SK-N-SH (cell line): ENCODE results near the gene KIAA0319L. TPM values are rescaled to one million over a fixed set of nuclear protein-coding genes. Genes with fewer than 3 reads are reported as not detected.

Source experiments
- CTCF ChIA-PET: fragments of 300-600, 350-600 bp; formaldehyde crosslinking; extraction: SDS; loops from one replicate; lab custom pipeline; 2021; lab: Yijun Ruan, JAX
- POLR2A ChIA-PET: fragments of 350-600 bp; sonication (Branson Sonifier 250); formaldehyde crosslinking; extraction: SDS; loops from one replicate; lab custom pipeline; 2020; ENCODE audit warnings: antibody characterized with exemption, inconsistent platforms; lab: Yijun Ruan, JAX
- DNase-seq: peaks from one replicate; pipeline ENCODE4 v3.0.0; 2012
- H2AFZ ChIP-seq: fragments of 200-600 bp; sonication (generic); 2 replicates; pipeline ENCODE4 v1.8.1; 2016; ENCODE audit warnings: antibody characterized with exemption, mild to moderate bottlenecking, low read depth
- H3F3A ChIP-seq: fragments of 200-600 bp; sonication (generic); replicated peaks from 2 replicates; pipeline ENCODE3; 2016; ENCODE audit warnings: antibody characterized with exemption, mild to moderate bottlenecking; ENCODE audit not compliant: insufficient read depth
- H3K27ac ChIP-seq, 2 experiments: fragments of 200-500 bp in 1 of 2; fragments of 200-600 bp in 1 of 2; sonication (Bioruptor generic) in 1 of 2; sonication (generic), shearing (Covaris generic) in 1 of 2; 2 replicates each; pipeline versions ENCODE4 v1.5.1 to v1.6.1; 2014 to 2016; ENCODE audit warnings: low read depth in 2 of 2, inconsistent platforms in 1 of 2, low read length in 1 of 2, mild to moderate bottlenecking in 1 of 2, mixed read lengths in 1 of 2
- H3K27me3 ChIP-seq: fragments of 200-600 bp; sonication (generic), shearing (Covaris generic); 2 replicates; pipeline ENCODE4 v1.6.1; 2016; ENCODE audit warnings: mixed run types; ENCODE audit not compliant: insufficient read depth
- H3K36me3 ChIP-seq, 2 experiments: fragments of 200-500 bp in 1 of 2; fragments of 200-600 bp in 1 of 2; sonication (Bioruptor generic) in 1 of 2; sonication (generic) in 1 of 2; replicated peaks in 1 of 2; 2 replicates each; pipeline versions ENCODE3 to v1.5.1; 2014 to 2016; ENCODE audit warnings: low read length in 1 of 2, mild to moderate bottlenecking in 1 of 2; ENCODE audit not compliant: insufficient read depth in 2 of 2, control insufficient read depth in 1 of 2
- H3K4me1 ChIP-seq, 2 experiments: fragments of 200-500 bp in 1 of 2; fragments of 200-600 bp in 1 of 2; sonication (Bioruptor generic) in 1 of 2; sonication (generic), shearing (Covaris generic) in 1 of 2; 2 replicates each; pipeline versions ENCODE4 v1.5.1 to v1.6.1; 2014 to 2016; ENCODE audit warnings: low read depth in 1 of 2, low read length in 1 of 2, mixed run types in 1 of 2; ENCODE audit not compliant: insufficient read depth in 2 of 2, control insufficient read depth in 1 of 2
- H3K4me2 ChIP-seq: fragments of 200-600 bp; sonication (generic), shearing (Covaris generic); 2 replicates; pipeline ENCODE4 v1.6.1; 2017; ENCODE audit warnings: mixed run types
- H3K4me3 ChIP-seq, 2 experiments: fragments of 200-500 bp in 1 of 2; fragments of 200-600 bp in 1 of 2; sonication (Bioruptor generic) in 1 of 2; sonication (generic), shearing (Covaris generic) in 1 of 2; 2 replicates each; pipeline versions ENCODE4 v1.5.1 to v1.8.1; 2014 to 2016; ENCODE audit warnings: low read depth in 2 of 2, inconsistent platforms in 1 of 2, low read length in 1 of 2, mild to moderate bottlenecking in 1 of 2, mixed read lengths in 1 of 2, moderate library complexity in 1 of 2
- H3K79me2 ChIP-seq: fragments of 200-600 bp; sonication (generic); 2 replicates; pipeline ENCODE4 v1.8.1; 2017; ENCODE audit warnings: mild to moderate bottlenecking; ENCODE audit not compliant: insufficient read depth
- H3K9ac ChIP-seq: fragments of 200-600 bp; sonication (generic); 2 replicates; pipeline ENCODE4 v1.6.1; 2017; ENCODE audit warnings: mixed run types
- H3K9me2 ChIP-seq: fragments of 200-600 bp; sonication (generic); 2 replicates; pipeline ENCODE4 v1.6.1; 2017; ENCODE audit warnings: mixed run types
- H3K9me3 ChIP-seq: fragments of 200-600 bp; sonication (generic); 2 replicates; pipeline ENCODE4 v1.6.1; 2017; ENCODE audit warnings: mixed run types, mild to moderate bottlenecking, moderate library complexity
- H4K20me1 ChIP-seq: fragments of 200-600 bp; sonication (generic); 2 replicates; pipeline ENCODE4 v1.6.1; 2017; ENCODE audit warnings: mild to moderate bottlenecking, mixed run types; ENCODE audit not compliant: insufficient read depth
- FOXM1 ChIP-seq: IDR thresholded peaks from 2 replicates; pipeline ENCODE4 v1.4.0; 2012; ENCODE audit warnings: low read depth, mild to moderate bottlenecking
- GATA2 ChIP-seq: sonication (generic); formaldehyde crosslinking; IDR thresholded peaks from 2 replicates; pipeline ENCODE4 v1.5.0; 2020; ENCODE audit warnings: mild to moderate bottlenecking, missing genetic modification reagents
- MEF2A ChIP-seq: IDR thresholded peaks from 2 replicates; pipeline ENCODE4 v1.4.0; 2012; ENCODE audit warnings: low read depth, borderline replicate concordance
- RAD21 ChIP-seq: IDR thresholded peaks from 2 replicates; pipeline ENCODE4 v1.6.1; 2012; ENCODE audit warnings: mild to moderate bottlenecking, low read length
- ZBTB33 ChIP-seq: IDR thresholded peaks from 2 replicates; pipeline ENCODE4 v1.4.0; 2012; ENCODE audit warnings: low read depth, borderline replicate concordance
- WGBS: methylation state at CpG from one replicate; pipeline ENCODE4 v1.1.6; 2017; ENCODE audit warnings: low lambda C conversion rate; 5-methylcytosine and 5-hydroxymethylcytosine counted together
- polyA plus RNA-seq, 3 experiments: library from polyadenylated mRNA; depleted of rRNA; stranded (reverse); fragments of >200 nt; gene quantifications; 2 replicates each; pipeline ENCODE4 v1.2.3, GENCODE V29; 2012
- TF ChIP-seq, protein P1 (sequence below): IDR thresholded peaks from 2 replicates; pipeline ENCODE4; 2012
- TF ChIP-seq, protein P2 (sequence below): IDR thresholded peaks from 2 replicates; pipeline ENCODE4 v1.4.0; 2012; ENCODE audit warnings: low read depth, borderline replicate concordance
- TF ChIP-seq, protein P3 (sequence below): fragments of 200-600 bp; sonication (generic); IDR thresholded peaks from 2 replicates; pipeline ENCODE4 v1.6.1; 2017; ENCODE audit warnings: antibody characterized with exemption, mild to moderate bottlenecking, moderate library complexity
- TF ChIP-seq, protein P4 (sequence below): fragments of 150-350 bp; IDR thresholded peaks from 2 replicates; pipeline ENCODE4 v1.6.1; 2016; ENCODE audit warnings: mild to moderate bottlenecking, low read depth, low read length

The KIAA0319L gene
- polyA plus RNA-seq, 1 of the 3 experiments (the other 2 are of a cell fraction) = 51.9 TPM

GRCh38 chr1:35539824-35540261, 17.4 kb downstream of the KIAA0319L start (continued):
- TF ChIP-seq, protein P1, sequence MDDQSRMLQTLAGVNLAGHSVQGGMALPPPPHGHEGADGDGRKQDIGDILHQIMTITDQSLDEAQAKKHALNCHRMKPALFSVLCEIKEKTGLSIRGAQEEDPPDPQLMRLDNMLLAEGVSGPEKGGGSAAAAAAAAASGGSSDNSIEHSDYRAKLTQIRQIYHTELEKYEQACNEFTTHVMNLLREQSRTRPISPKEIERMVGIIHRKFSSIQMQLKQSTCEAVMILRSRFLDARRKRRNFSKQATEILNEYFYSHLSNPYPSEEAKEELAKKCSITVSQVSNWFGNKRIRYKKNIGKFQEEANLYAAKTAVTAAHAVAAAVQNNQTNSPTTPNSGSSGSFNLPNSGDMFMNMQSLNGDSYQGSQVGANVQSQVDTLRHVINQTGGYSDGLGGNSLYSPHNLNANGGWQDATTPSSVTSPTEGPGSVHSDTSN = no peak

DNA sequence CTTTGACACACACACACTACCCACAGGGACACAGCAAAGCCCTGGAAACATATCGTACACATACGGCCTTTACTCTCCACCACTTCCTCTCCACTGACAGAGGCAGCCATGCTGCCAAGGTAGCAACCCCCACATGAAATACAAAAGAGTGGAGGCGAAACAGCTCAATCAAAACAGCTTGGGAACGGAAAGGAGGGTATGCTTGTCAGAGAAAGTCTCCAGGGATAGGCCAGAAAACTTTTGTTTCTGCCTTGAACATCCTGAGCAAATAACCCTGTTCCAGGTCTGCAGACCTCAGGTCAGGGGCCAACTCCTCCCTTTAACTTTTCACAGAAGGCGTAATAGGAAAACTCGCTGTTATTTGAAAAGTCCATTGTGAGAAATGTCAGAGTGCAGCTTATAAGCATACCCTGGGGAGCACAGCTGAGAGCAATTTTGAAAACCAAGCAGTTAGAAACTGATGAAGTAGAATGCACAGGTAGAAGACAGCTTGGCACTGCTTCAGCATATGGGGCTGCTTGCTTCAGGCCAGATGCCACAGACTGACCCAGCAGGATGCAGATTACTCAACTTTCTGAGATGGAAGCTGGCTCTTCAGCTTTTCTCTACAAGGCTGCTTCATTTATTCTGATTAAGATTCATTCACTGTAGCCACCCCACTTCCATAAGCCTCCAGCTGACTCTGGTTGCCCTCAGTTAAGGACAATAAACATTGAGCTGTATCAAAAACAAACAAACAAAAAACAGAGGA, 18.0 kb downstream of the KIAA0319L start:
- H3K4me1 ChIP-seq = peaks cover 17 to 21% of the 10 kb centered on the region in 2 experiments; a peak in 3 of 4 replicates
- no peaks in the 10 kb centered on the region for H3K27me3 ChIP-seq
- DNase-seq = no peak
- no peak overlapping the region for H2AFZ ChIP-seq
- no peak overlapping the region for H3K9ac ChIP-seq
- H4K20me1 ChIP-seq = peaks cover 11% of the 10 kb centered on the region
- 95% methylated on average over 6 of the region's 6 CpGs for WGBS
- H3K79me2 ChIP-seq = peaks cover 78% of the 10 kb centered on the region
- POLR2A ChIA-PET = no interaction called here
- peaks cover 25% of the 10 kb centered on the region for H3F3A ChIP-seq
- H3K36me3 ChIP-seq = peaks cover 10 to 31% of the 10 kb centered on the region in 2 experiments
- TF ChIP-seq ZBTB33 (no peak), FOXM1 (no peak), RAD21 (no peak), GATA2 (no peak), MEF2A (no peak)
- TF ChIP-seq, protein P2, sequence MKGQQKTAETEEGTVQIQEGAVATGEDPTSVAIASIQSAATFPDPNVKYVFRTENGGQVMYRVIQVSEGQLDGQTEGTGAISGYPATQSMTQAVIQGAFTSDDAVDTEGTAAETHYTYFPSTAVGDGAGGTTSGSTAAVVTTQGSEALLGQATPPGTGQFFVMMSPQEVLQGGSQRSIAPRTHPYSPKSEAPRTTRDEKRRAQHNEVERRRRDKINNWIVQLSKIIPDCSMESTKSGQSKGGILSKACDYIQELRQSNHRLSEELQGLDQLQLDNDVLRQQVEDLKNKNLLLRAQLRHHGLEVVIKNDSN = no peak
- TF ChIP-seq, protein P3, sequence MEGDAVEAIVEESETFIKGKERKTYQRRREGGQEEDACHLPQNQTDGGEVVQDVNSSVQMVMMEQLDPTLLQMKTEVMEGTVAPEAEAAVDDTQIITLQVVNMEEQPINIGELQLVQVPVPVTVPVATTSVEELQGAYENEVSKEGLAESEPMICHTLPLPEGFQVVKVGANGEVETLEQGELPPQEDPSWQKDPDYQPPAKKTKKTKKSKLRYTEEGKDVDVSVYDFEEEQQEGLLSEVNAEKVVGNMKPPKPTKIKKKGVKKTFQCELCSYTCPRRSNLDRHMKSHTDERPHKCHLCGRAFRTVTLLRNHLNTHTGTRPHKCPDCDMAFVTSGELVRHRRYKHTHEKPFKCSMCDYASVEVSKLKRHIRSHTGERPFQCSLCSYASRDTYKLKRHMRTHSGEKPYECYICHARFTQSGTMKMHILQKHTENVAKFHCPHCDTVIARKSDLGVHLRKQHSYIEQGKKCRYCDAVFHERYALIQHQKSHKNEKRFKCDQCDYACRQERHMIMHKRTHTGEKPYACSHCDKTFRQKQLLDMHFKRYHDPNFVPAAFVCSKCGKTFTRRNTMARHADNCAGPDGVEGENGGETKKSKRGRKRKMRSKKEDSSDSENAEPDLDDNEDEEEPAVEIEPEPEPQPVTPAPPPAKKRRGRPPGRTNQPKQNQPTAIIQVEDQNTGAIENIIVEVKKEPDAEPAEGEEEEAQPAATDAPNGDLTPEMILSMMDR = no peak
- TF ChIP-seq, protein P4, sequence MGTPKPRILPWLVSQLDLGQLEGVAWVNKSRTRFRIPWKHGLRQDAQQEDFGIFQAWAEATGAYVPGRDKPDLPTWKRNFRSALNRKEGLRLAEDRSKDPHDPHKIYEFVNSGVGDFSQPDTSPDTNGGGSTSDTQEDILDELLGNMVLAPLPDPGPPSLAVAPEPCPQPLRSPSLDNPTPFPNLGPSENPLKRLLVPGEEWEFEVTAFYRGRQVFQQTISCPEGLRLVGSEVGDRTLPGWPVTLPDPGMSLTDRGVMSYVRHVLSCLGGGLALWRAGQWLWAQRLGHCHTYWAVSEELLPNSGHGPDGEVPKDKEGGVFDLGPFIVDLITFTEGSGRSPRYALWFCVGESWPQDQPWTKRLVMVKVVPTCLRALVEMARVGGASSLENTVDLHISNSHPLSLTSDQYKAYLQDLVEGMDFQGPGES = no peak
- peak overlapping the region; percentile 45 for H3K4me2 ChIP-seq
- CTCF ChIA-PET = interaction anchor here (1.0 kb wide), 2 partner anchors 31 to 337 kb away, joined by 3 read pairs; no protein-coding TSS in a partner anchor
- H3K27ac ChIP-seq = peak overlapping the region; percentile 58 to 74
- H3K9me2 ChIP-seq = no peaks in the 10 kb centered on the region
- H3K4me3 ChIP-seq = peak overlapping the region in 1 of 2 experiments; percentile 25; a peak in 1 of 4 replicates
- no peaks in the 10 kb centered on the region for H3K9me3 ChIP-seq
